GM13976 (cell line): ENCODE measurements around the gene CCDC51.

ENCODE experiments used
- DNase-seq: peaks from one replicate; pipeline ENCODE4 v3.0.0; 2012; ENCODE audit warnings: low spot score
- CTCF ChIP-seq: IDR thresholded peaks from 2 replicates; pipeline ENCODE4 v1.5.1; 2012; ENCODE audit warnings: borderline replicate concordance, mild to moderate bottlenecking; ENCODE audit not compliant: insufficient read depth; ENCODE audit errors: extremely low read depth, missing control alignments, control extremely low read depth
- in situ Hi-C: fragments of 300-500 bp; cut with MboI; formaldehyde crosslinking; loops from one replicate; pipeline ENCODE4 v1.12.0; 2022; ENCODE audit warnings: low sequenced_read_pairs, mixed read lengths, inconsistent platforms; ENCODE audit not compliant: unreplicated experiment

CCDC51 gene

GRCh38 chr3:48430708-48431101 is 9.2 kb downstream of the CCDC51 start:
- no peak for TF ChIP-seq CTCF
- in situ Hi-C loops = loop anchor here (10.0 kb wide), 1 partner anchor 156 kb away; no protein-coding TSS in a partner anchor
- no peak for DNase-seq

DNA sequence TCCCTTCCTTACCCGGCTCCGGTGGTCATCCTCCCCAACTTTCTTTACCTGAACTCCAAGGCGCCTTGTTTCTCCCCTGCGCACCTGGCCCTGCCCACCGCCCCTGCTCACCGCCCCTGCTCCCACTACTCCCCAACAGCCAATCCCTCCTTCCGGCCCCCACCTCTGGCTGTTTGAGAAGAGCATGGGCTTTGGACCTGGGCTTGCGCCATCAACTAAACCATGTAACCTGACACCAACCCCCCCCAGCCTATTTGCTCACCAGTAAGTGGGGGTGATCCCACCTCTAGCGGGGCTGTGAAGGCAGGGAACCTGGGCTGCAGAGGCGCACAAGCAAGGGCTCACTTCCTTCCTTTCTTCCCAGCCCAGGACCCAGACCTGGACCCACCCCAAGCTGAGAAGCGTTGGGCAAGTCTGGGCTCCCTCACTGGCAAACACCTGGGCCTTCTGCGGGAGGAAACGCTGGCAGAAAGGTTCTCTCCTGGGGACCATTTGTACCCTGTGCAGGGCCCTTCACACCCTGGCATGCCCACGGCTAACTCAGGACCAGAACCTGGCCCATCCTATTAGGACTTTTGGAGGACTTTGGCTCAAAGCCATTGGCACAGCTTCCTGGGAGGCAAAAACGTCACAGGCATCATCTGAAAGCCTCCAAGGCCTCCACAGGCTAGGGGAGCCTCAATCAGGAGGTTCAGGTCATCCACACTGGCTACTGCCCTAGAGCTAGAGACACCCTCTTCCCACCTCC is 9.8 kb downstream of the CCDC51 start, which contains the start of gene PLXNB1:
PLXNB1 (minus strand) TSS at position 127 of the 748 bp plus-strand sequence. CDS start 5,475 bp downstream, outside the sequence.
- no peak for TF ChIP-seq CTCF
- in situ Hi-C loops = loop anchor here (10.0 kb wide), 1 partner anchor 155 kb away; no protein-coding TSS in a partner anchor
- DNase-seq = no peak

GRCh38 chr3:48429317-48429959 is 10.5 kb downstream of the CCDC51 start:
- in situ Hi-C loops = no loop called here

DNA sequence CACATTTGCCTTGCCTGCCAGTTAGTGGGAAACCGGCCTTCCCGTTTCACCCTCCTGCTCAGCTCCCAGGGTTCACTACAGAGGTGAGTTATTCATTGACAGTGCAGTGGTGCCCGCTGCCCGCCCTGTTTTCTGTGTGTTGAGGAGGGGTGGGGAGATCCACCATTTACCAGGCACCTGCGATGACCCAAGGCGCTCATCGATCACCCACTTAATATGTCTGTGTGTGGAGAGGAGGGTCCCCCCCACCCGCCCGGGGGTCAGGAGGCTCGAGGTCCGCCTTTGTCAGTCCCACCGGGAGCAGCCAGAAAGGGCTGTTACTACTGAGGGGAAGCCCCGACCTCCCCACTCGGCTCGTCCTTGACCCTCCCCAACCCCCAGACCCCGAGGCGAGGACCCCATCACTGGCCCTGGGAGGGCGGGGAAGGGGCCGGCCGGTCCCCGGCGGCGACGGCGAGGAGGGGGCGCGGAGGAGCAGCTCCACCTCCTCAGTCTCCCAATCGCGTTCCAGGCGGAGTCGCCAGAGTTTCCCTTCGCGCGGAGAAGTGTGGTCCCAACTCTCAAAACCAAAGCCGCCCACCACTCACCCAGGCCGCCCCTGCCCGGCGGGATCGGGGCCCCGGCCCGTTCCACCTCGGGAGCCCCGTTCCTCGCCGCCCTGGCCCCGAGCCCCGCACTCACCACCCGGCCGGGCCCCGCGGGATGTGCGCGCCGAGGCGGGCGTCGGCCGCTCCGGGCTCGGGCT is 11.2 kb downstream of the CCDC51 start:
- in situ Hi-C loops = no loop called here
- TF ChIP-seq CTCF = no peak
- no peak for DNase-seq

More at GRCh38 chr3:48429317-48429959, 10.5 kb downstream of the CCDC51 start:
- no peak for TF ChIP-seq CTCF
- DNase-seq = peak; percentile 85

DNA sequence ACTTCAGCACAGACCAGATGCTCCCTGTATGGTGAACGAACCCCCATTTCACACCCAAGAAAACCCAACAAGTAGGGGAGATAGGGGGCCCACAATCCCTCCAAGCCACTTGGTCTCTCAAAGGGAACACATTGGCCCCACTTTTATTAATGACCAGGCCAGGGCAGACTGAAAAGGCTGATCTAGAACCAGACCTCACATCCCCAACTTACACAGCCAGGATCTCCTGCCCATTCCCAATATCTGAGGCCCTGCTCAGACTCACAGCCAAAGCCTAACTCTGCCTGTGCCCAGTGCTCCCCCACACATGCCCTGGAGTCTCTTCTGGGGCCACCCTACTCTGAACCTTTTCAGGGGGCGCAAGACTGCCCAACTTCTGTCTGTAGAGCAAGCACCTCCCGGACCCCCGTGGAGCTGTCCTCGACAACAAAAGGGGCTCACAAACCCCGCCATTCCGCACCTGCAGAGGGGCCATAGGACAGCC is 11.8 kb downstream of the CCDC51 start:
- in situ Hi-C loops = no loop called here
- no peak for TF ChIP-seq CTCF
- no peak for DNase-seq

GRCh38 chr3:48427630-48427962 is 12.3 kb downstream of the CCDC51 start:
- TF ChIP-seq CTCF = no peak
- DNase-seq = no peak
- in situ Hi-C loops = no loop called here
